Hepatocyte (in vitro differentiated cells): ENCODE results near the gene MAST4. TPM values are rescaled to one million over a fixed set of nuclear protein-coding genes. Genes with fewer than 3 reads are reported as not detected.

Experiments used
- DNase-seq: peaks from one replicate; pipeline ENCODE4 v3.0.0-alpha.2; 2016; ENCODE audit warnings: low spot score
- H2AFZ ChIP-seq: fragments of 200-600 bp; sonication (generic); 2 replicates; pipeline ENCODE4 v1.6.0; 2016; ENCODE audit warnings: antibody characterized with exemption, mild to moderate bottlenecking
- H3K27ac ChIP-seq: fragments of 200-600 bp; sonication (generic); 2 replicates; pipeline ENCODE4 v1.5.1; 2016; ENCODE audit warnings: mild to moderate bottlenecking
- H3K27me3 ChIP-seq: fragments of 200-600 bp; sonication (generic); 2 replicates; pipeline ENCODE4 v1.6.1; 2016
- H3K36me3 ChIP-seq: fragments of 200-600 bp; sonication (generic); replicated peaks from 2 replicates; pipeline ENCODE4 v1.5.1; 2016; ENCODE audit warnings: low read depth; ENCODE audit not compliant: insufficient read depth
- H3K4me1 ChIP-seq: fragments of 200-600 bp; sonication (generic); 2 replicates; pipeline ENCODE4 v1.5.1; 2016; ENCODE audit warnings: mild to moderate bottlenecking, moderate library complexity; ENCODE audit not compliant: insufficient read depth
- H3K4me2 ChIP-seq: fragments of 200-600 bp; sonication (generic); 2 replicates; pipeline ENCODE4 v1.6.0; 2016
- H3K4me3 ChIP-seq: fragments of 200-600 bp; sonication (generic); 2 replicates; pipeline ENCODE4 v1.5.1; 2016; ENCODE audit warnings: mild to moderate bottlenecking
- H3K79me2 ChIP-seq: fragments of 200-600 bp; sonication (generic); 2 replicates; pipeline ENCODE4 v1.6.0; 2017; ENCODE audit warnings: mild to moderate bottlenecking
- H3K9me2 ChIP-seq: fragments of 200-600 bp; sonication (generic); replicated peaks from 2 replicates; pipeline ENCODE4 v1.6.0; 2017; ENCODE audit warnings: mild to moderate bottlenecking; ENCODE audit not compliant: insufficient read depth
- H3K9me3 ChIP-seq: fragments of 200-600 bp; sonication (generic); 2 replicates; pipeline ENCODE4 v1.5.1; 2016; ENCODE audit warnings: low read depth, mild to moderate bottlenecking
- H4K20me1 ChIP-seq: fragments of 200-600 bp; sonication (generic); 2 replicates; pipeline ENCODE4 v1.6.0; 2016; ENCODE audit warnings: mild to moderate bottlenecking; ENCODE audit not compliant: insufficient read depth, poor library complexity, severe bottlenecking
- CTCF ChIP-seq: fragments of 200-600 bp; sonication (generic); IDR thresholded peaks from 2 replicates; pipeline ENCODE4 v1.5.1; 2016; ENCODE audit warnings: antibody characterized with exemption, mild to moderate bottlenecking; ENCODE audit not compliant: poor library complexity
- EZH2 ChIP-seq: fragments of 200-600 bp; sonication (generic); IDR thresholded peaks from 2 replicates; pipeline ENCODE4 v1.6.1; 2016; ENCODE audit warnings: antibody characterized with exemption, mild to moderate bottlenecking, borderline replicate concordance
- EZH2phosphoT487 ChIP-seq: fragments of 200-600 bp; sonication (generic); IDR thresholded peaks from one replicate; pipeline ENCODE4 v1.6.1; 2018; ENCODE audit warnings: antibody characterized with exemption, mild to moderate bottlenecking, low read depth, moderate library complexity; ENCODE audit not compliant: unreplicated experiment, severe bottlenecking
- WGBS: methylation state at CpG from one replicate; pipeline ENCODE4 v1.1.6; 2016; ENCODE audit warnings: low lambda C conversion rate; ENCODE audit errors: missing lambda C conversion rate; 5-methylcytosine and 5-hydroxymethylcytosine counted together
- polyA plus RNA-seq: library from polyadenylated mRNA; unstranded; fragments of >200 nt; fragmentation: Nextera tagmentation; extraction: Ambion mirVana; gene quantifications from 2 replicates; pipeline ENCODE4 v1.2.1, GENCODE V29; 2016
- total RNA-seq: library from RNA; depleted of rRNA; stranded (reverse); fragments of >200 nt; gene quantifications from 2 replicates; pipeline ENCODE4 v1.2.3, GENCODE V29; 2014

Gene MAST4
- total and polyA plus RNA-seq, 2 experiments from 2014 or later: 11.7 to 13.2 TPM

GRCh38 chr5:66960369-66961137 lies 364.4 kb downstream of the MAST4 start:
- Histone ChIP-seq H2AFZ (no peak overlapping the region), H3K79me2 (peaks cover 2% of the 10 kb centered on the region), H3K36me3 (no peaks in the 10 kb centered on the region), H4K20me1 (no peaks in the 10 kb centered on the region), H3K27me3 (no peaks in the 10 kb centered on the region), H3K4me3 (no peak overlapping the region), H3K9me2 (no peaks in the 10 kb centered on the region), H3K9me3 (no peaks in the 10 kb centered on the region), H3K4me2 (peak overlapping the region; percentile 72), H3K4me1 (peaks cover 27% of the 10 kb centered on the region), H3K27ac (peak overlapping the region; percentile 73)
- 18% methylated on average over 7 of the region's 7 CpGs for WGBS
- TF ChIP-seq EZH2phosphoT487: no peak
- no peak for TF ChIP-seq EZH2
- TF ChIP-seq CTCF: no peak
- peak; percentile 51 for DNase-seq

GRCh38 chr5:66963559-66963971 lies 367.4 kb downstream of the MAST4 start:
- Histone ChIP-seq H3K4me1 (peaks cover 27% of the 10 kb centered on the region), H3K4me3 (no peak overlapping the region), H3K9me3 (no peaks in the 10 kb centered on the region), H4K20me1 (no peaks in the 10 kb centered on the region), H3K27ac (no peak overlapping the region), H3K4me2 (no peak overlapping the region), H3K27me3 (no peaks in the 10 kb centered on the region), H3K79me2 (peaks cover 2% of the 10 kb centered on the region), H3K9me2 (no peaks in the 10 kb centered on the region), H3K36me3 (no peaks in the 10 kb centered on the region), H2AFZ (no peak overlapping the region)
- peak; percentile 26 for DNase-seq
- 44% methylated on average over 1 of the region's 1 CpG for WGBS
- TF ChIP-seq CTCF (no peak), EZH2phosphoT487 (no peak), EZH2 (no peak)

GRCh38 chr5:66966439-66966838 lies 370.2 kb downstream of the MAST4 start:
- Histone ChIP-seq H3K4me3 (no peak overlapping the region), H4K20me1 (no peaks in the 10 kb centered on the region), H3K27ac (no peak overlapping the region), H3K9me3 (no peaks in the 10 kb centered on the region), H3K27me3 (no peaks in the 10 kb centered on the region), H3K4me2 (no peak overlapping the region), H2AFZ (no peak overlapping the region), H3K4me1 (no peaks in the 10 kb centered on the region), H3K9me2 (no peaks in the 10 kb centered on the region), H3K36me3 (no peaks in the 10 kb centered on the region), H3K79me2 (peaks cover 2% of the 10 kb centered on the region)
- DNase-seq: no peak
- TF ChIP-seq EZH2 (no peak), CTCF (no peak), EZH2phosphoT487 (no peak)
